GM23248 (cell line): ENCODE measurements around the gene NPR2.

ENCODE experiments used
- EZH2 ChIP-seq: fragments of 200-600 bp; sonication (generic); IDR thresholded peaks from 2 replicates; pipeline ENCODE4 v1.6.1; 2018; ENCODE audit warnings: antibody characterized with exemption, mild to moderate bottlenecking; ENCODE audit not compliant: insufficient read depth, poor library complexity, severe bottlenecking
- EZH2phosphoT487 ChIP-seq: fragments of 200-600 bp; sonication (generic); IDR thresholded peaks from 2 replicates; pipeline ENCODE4 v1.6.1; 2018; ENCODE audit warnings: antibody characterized with exemption, moderate library complexity, mild to moderate bottlenecking, low read depth; ENCODE audit not compliant: insufficient read depth

GRCh38 chr9:35767458-35767857 lies 23.9 kb upstream of the NPR2 start:
- no peak for TF ChIP-seq EZH2
- no peak for TF ChIP-seq EZH2phosphoT487
